T-helper 2 cell treated with Interferon-gamma antibody and Interleukin-4, amounts not matched to agents 100 ng/mL and 5 ng/mL, for 36 hours (primary cell): Measurements from ENCODE around the gene HSFX3. TPM values are rescaled to one million over a fixed set of nuclear protein-coding genes. Genes with fewer than 3 reads are reported as not detected.

Experiments used
- intact Hi-C: fragments of 100-400 bp; cut with micrococcal nuclease; formaldehyde crosslinking; loops from one replicate; pipeline ENCODE4 v1.15.1; 2023
- total RNA-seq: library from RNA; stranded (reverse); gene quantifications from 2 replicates; pipeline ENCODE4 v1.2.3, GENCODE V29; 2022

The HSFX3 gene
- total RNA-seq, 1 donor from 2014 or later: not detected

- intact Hi-C loops: loop anchor here (10.0 kb wide), 1 partner anchor 117 kb away; the partner anchor contains the start of gene TMEM185A
Measured at GRCh38 chrX:149518236-149518635, 31.5 kb downstream of the HSFX3 start.

- intact Hi-C loops: loop anchor here (10.0 kb wide), 1 partner anchor 117 kb away; the partner anchor contains the start of gene TMEM185A
Measured at GRCh38 chrX:149517308-149517707, 32.4 kb downstream of the HSFX3 start.

- intact Hi-C loops: loop anchor here (10.0 kb wide), 1 partner anchor 118 kb away; the partner anchor contains the start of gene TMEM185A
Measured at GRCh38 chrX:149516604-149517003, 33.1 kb downstream of the HSFX3 start.

GRCh38 chrX:149515954-149516602 lies 33.6 kb downstream of the HSFX3 start:
- intact Hi-C loops: loop anchor here (10.0 kb wide), 1 partner anchor 119 kb away; the partner anchor contains the start of gene TMEM185A

GRCh38 chrX:149513825-149514428 lies 35.8 kb downstream of the HSFX3 start:
- intact Hi-C loops: loop anchor here (2.0 to 10.0 kb wide), 2 partner anchors 13 to 121 kb away; partner anchors contain the start of gene TMEM185A

- intact Hi-C loops: loop anchor here (1.0 to 10.0 kb wide), 3 partner anchors 9 to 122 kb away; partner anchors contain the start of gene TMEM185A
Measured at GRCh38 chrX:149512225-149512885, 37.4 kb downstream of the HSFX3 start.

GRCh38 chrX:149511081-149511480 lies 38.6 kb downstream of the HSFX3 start:
- intact Hi-C loops: loop anchor here (10.0 kb wide), 1 partner anchor 124 kb away; the partner anchor contains the start of gene TMEM185A

GRCh38 chrX:149510386-149510785 lies 39.3 kb downstream of the HSFX3 start:
- intact Hi-C loops: loop anchor here (10.0 kb wide), 1 partner anchor 124 kb away; the partner anchor contains the start of gene TMEM185A

- intact Hi-C loops: loop anchor here (10.0 kb wide), 1 partner anchor 1886 kb away; the partner anchor contains the start of gene VMA21
Measured at GRCh38 chrX:149508467-149508866, 41.3 kb downstream of the HSFX3 start.

GRCh38 chrX:149506349-149506748 lies 43.4 kb downstream of the HSFX3 start:
- intact Hi-C loops: loop anchor here (10.0 kb wide), 1 partner anchor 1888 kb away; the partner anchor contains the start of gene VMA21

- intact Hi-C loops: loop anchor here (2.0 to 10.0 kb wide), 3 partner anchors 17 to 1889 kb away; partner anchors contain the start of gene VMA21
Measured at GRCh38 chrX:149505671-149506070, 44.1 kb downstream of the HSFX3 start.

- intact Hi-C loops: loop anchor here (2.0 to 10.0 kb wide), 4 partner anchors 18 to 1890 kb away; partner anchors contain the start of genes HMGB3 and VMA21
Measured at GRCh38 chrX:149504915-149505651, 44.6 kb downstream of the HSFX3 start, which contains the start of gene IDS. Gene IDS, minus strand, starts transcription at chrX:149505306. Its CDS starts 169 bp downstream, at chrX:149505137.

- intact Hi-C loops: loop anchor here (2.0 to 10.0 kb wide), 4 partner anchors 18 to 1890 kb away; partner anchors contain the start of genes HMGB3 and VMA21
Measured at GRCh38 chrX:149504226-149504914, 45.4 kb downstream of the HSFX3 start.

GRCh38 chrX:149503446-149503845 lies 46.3 kb downstream of the HSFX3 start:
- intact Hi-C loops: loop anchor here (5.0 to 10.0 kb wide), 2 partner anchors 1479 to 1891 kb away; partner anchors contain the start of genes HMGB3 and VMA21

GRCh38 chrX:149502923-149503322 lies 46.8 kb downstream of the HSFX3 start:
- intact Hi-C loops: loop anchor here (5.0 to 10.0 kb wide), 2 partner anchors 1479 to 1892 kb away; partner anchors contain the start of genes HMGB3 and VMA21

GRCh38 chrX:149499766-149500165 lies 50.0 kb downstream of the HSFX3 start:
- intact Hi-C loops: loop anchor here (5.0 to 10.0 kb wide), 2 partner anchors 1483 to 1895 kb away; partner anchors contain the start of genes HMGB3 and VMA21

- intact Hi-C loops: no loop called here
Measured at GRCh38 chrX:149498767-149499166, 51.0 kb downstream of the HSFX3 start.
